NT2/D1 (cell line): Measurements from ENCODE around the gene KIF22.

Experiments used
- DNase-seq: peaks from one replicate; pipeline ENCODE4 v3.0.0-alpha.2; 2011; ENCODE audit warnings: low read depth, low spot score
- H3K27me3 ChIP-seq: 2 replicates; pipeline ENCODE4 v1.6.0; 2011; ENCODE audit warnings: mild to moderate bottlenecking; ENCODE audit not compliant: insufficient read length, insufficient read depth
- H3K36me3 ChIP-seq: 2 replicates; pipeline ENCODE4 v1.6.1; 2011; ENCODE audit warnings: mild to moderate bottlenecking, low read length, mixed read lengths; ENCODE audit not compliant: insufficient read depth, insufficient read length
- H3K4me1 ChIP-seq: 2 replicates; pipeline ENCODE4 v1.5.1; 2011; ENCODE audit not compliant: insufficient read depth, insufficient read length
- H3K4me3 ChIP-seq: 2 replicates; pipeline ENCODE4 v1.5.1; 2011; ENCODE audit warnings: low read depth; ENCODE audit not compliant: insufficient read length
- H3K9ac ChIP-seq: 2 replicates; pipeline ENCODE4 v1.6.0; 2011; ENCODE audit warnings: low read depth; ENCODE audit not compliant: insufficient read length
- H3K9me3 ChIP-seq: 2 replicates; pipeline ENCODE4 v1.5.1; 2011; ENCODE audit warnings: mild to moderate bottlenecking, low read length; ENCODE audit not compliant: insufficient read depth
- SUZ12 ChIP-seq: IDR thresholded peaks from 2 replicates; pipeline ENCODE4 v1.6.1; 2011; ENCODE audit not compliant: insufficient read length, insufficient read depth; ENCODE audit errors: extremely low read depth
- YY1 ChIP-seq: IDR thresholded peaks from 2 replicates; pipeline ENCODE4 v1.6.1; 2011; ENCODE audit not compliant: insufficient read length, insufficient read depth
- ZNF274 ChIP-seq: IDR thresholded peaks from 2 replicates; pipeline ENCODE4 v1.6.1; 2011; ENCODE audit warnings: mild to moderate bottlenecking, low read depth, low read length

The KIF22 gene

GRCh38 chr16:29804455-29805231 is 14.1 kb downstream of the KIF22 start:
- DNase-seq: no peak
- TF ChIP-seq YY1 (no peak), SUZ12 (no peak), ZNF274 (no peak)
- peak overlapping the region; percentile 94 for H3K9ac ChIP-seq
- no peaks in the 10 kb centered on the region for H3K9me3 ChIP-seq
- H3K4me1 ChIP-seq: peaks cover 19% of the 10 kb centered on the region
- no peaks in the 10 kb centered on the region for H3K27me3 ChIP-seq
- H3K36me3 ChIP-seq: peaks cover 76% of the 10 kb centered on the region
- peak overlapping the region; percentile 73 for H3K4me3 ChIP-seq

GRCh38 chr16:29805232-29806098 is 14.9 kb downstream of the KIF22 start:
- H3K9ac ChIP-seq: peak overlapping the region; percentile 94
- H3K36me3 ChIP-seq: peaks cover 77% of the 10 kb centered on the region
- H3K27me3 ChIP-seq: no peaks in the 10 kb centered on the region
- TF ChIP-seq ZNF274 (no peak), YY1 (peak; percentile 75)
- H3K9me3 ChIP-seq: no peaks in the 10 kb centered on the region
- H3K4me3 ChIP-seq: peak overlapping the region; percentile 73
- peaks cover 26% of the 10 kb centered on the region for H3K4me1 ChIP-seq
- DNase-seq: peak; percentile 96

GRCh38 chr16:29806099-29806579 is 15.6 kb downstream of the KIF22 start, which contains the start of gene MAZ:
TSS of gene MAZ (plus strand) at chr16:29806529. CDS start at chr16:29806702, 173 bp downstream.
- TF ChIP-seq SUZ12 (no peak), ZNF274 (no peak), YY1 (no peak)
- Histone ChIP-seq H3K9me3 (no peaks in the 10 kb centered on the region), H3K4me3 (peak within 1 kb of the TSS; percentile 100), H3K4me1 (peaks cover 26% of the 10 kb centered on the region), H3K9ac (peak within 1 kb of the TSS; percentile 100), H3K27me3 (no peaks in the 10 kb centered on the region), H3K36me3 (peaks cover 73% of the 10 kb centered on the region)
- no peak for DNase-seq

- Histone ChIP-seq H3K9ac (peak overlapping the region; percentile 100), H3K4me3 (peak overlapping the region; percentile 100), H3K9me3 (no peaks in the 10 kb centered on the region), H3K36me3 (peaks cover 67% of the 10 kb centered on the region), H3K4me1 (peaks cover 26% of the 10 kb centered on the region), H3K27me3 (no peaks in the 10 kb centered on the region)
- peak; percentile 60 for DNase-seq
- no peak for TF ChIP-seq YY1
These were observed 16.3 kb downstream of the KIF22 start for GRCh38 chr16:29806641-29807425.

- Histone ChIP-seq H3K4me3 (peak overlapping the region; percentile 100), H3K27me3 (no peaks in the 10 kb centered on the region), H3K4me1 (peaks cover 26% of the 10 kb centered on the region), H3K9me3 (no peaks in the 10 kb centered on the region), H3K9ac (peak overlapping the region; percentile 100), H3K36me3 (peaks cover 59% of the 10 kb centered on the region)
- DNase-seq: no peak
- no peak for TF ChIP-seq ZNF274
- no peak for TF ChIP-seq SUZ12
- TF ChIP-seq YY1: no peak
These were observed 17.1 kb downstream of the KIF22 start for GRCh38 chr16:29807426-29808218.

- Histone ChIP-seq H3K9ac (peak overlapping the region; percentile 100), H3K9me3 (no peaks in the 10 kb centered on the region), H3K4me3 (peak overlapping the region; percentile 100), H3K27me3 (no peaks in the 10 kb centered on the region), H3K36me3 (peaks cover 52% of the 10 kb centered on the region), H3K4me1 (peaks cover 23% of the 10 kb centered on the region)
- no peak for TF ChIP-seq YY1
- TF ChIP-seq ZNF274: no peak
- TF ChIP-seq SUZ12: no peak
- no peak for DNase-seq
These were observed 17.8 kb downstream of the KIF22 start for GRCh38 chr16:29808219-29808900.
